SU-DHL-6 (cell line): ENCODE measurements around the gene NRF1.

ENCODE experiments used
- H2AFZ ChIP-seq: fragments of 200-600 bp; sonication (generic); 2 replicates; pipeline ENCODE4 v1.6.1; 2014; ENCODE audit warnings: low read depth, mild to moderate bottlenecking, moderate library complexity, mixed read lengths, antibody characterized with exemption, low read length; ENCODE audit not compliant: severe bottlenecking
- H3F3A ChIP-seq: fragments of 200-600 bp; shearing (Covaris generic); 2 replicates; pipeline ENCODE4 v1.6.0; 2016; ENCODE audit warnings: antibody characterized with exemption, mild to moderate bottlenecking; ENCODE audit not compliant: insufficient read depth
- H3K27ac ChIP-seq: fragments of 200-600 bp; sonication (generic); 2 replicates; pipeline ENCODE4 v1.5.1; 2016; ENCODE audit warnings: low read depth, mild to moderate bottlenecking, low read length, moderate library complexity, mixed read lengths
- H3K27me3 ChIP-seq: fragments of 200-600 bp; sonication (generic), shearing (Covaris generic); 2 replicates; pipeline ENCODE4 v1.6.0; 2014; ENCODE audit warnings: mild to moderate bottlenecking, low read length
- H3K36me3 ChIP-seq: fragments of 200-600 bp; sonication (generic); 2 replicates; pipeline ENCODE4 v1.6.1; 2014; ENCODE audit warnings: mild to moderate bottlenecking, low read length, mixed read lengths
- H3K4me2 ChIP-seq: fragments of 300-600, 200-600 bp; shearing (Covaris generic), sonication (generic); 2 replicates; pipeline ENCODE4 v1.6.0; 2014; ENCODE audit warnings: low read length, low read depth, mild to moderate bottlenecking; ENCODE audit not compliant: poor library complexity, severe bottlenecking
- H3K4me3 ChIP-seq: fragments of 200-600 bp; sonication (generic); 2 replicates; pipeline ENCODE4 v1.5.1; 2014; ENCODE audit warnings: antibody characterized with exemption, low read length, mild to moderate bottlenecking, mixed read lengths; ENCODE audit not compliant: insufficient read depth, poor library complexity, severe bottlenecking
- H3K79me2 ChIP-seq: fragments of 200-600 bp; sonication (generic); 2 replicates; pipeline ENCODE4 v1.6.1; 2014; ENCODE audit warnings: mild to moderate bottlenecking, low read length, moderate library complexity; ENCODE audit not compliant: insufficient read depth
- H3K9ac ChIP-seq: fragments of 200-600 bp; sonication (generic); 2 replicates; pipeline ENCODE4 v1.7.0; 2014; ENCODE audit warnings: mild to moderate bottlenecking, low read length
- H3K9me2 ChIP-seq: fragments of 200-600 bp; sonication (generic); replicated peaks from 2 replicates; pipeline ENCODE4 v1.6.1; 2014; ENCODE audit warnings: low read length; ENCODE audit not compliant: insufficient read depth
- H3K9me3 ChIP-seq: fragments of 200-600 bp; sonication (generic); 2 replicates; pipeline ENCODE4 v1.6.1; 2014; ENCODE audit warnings: low read length, mixed read lengths; ENCODE audit not compliant: insufficient read depth
- H4K20me1 ChIP-seq: fragments of 200-600 bp; sonication (generic); 2 replicates; pipeline ENCODE4 v1.6.1; 2014; ENCODE audit warnings: low read depth, mild to moderate bottlenecking, antibody characterized with exemption, low read length, moderate library complexity, mixed read lengths
- CTCF ChIP-seq: fragments of 200-600 bp; sonication (generic); IDR thresholded peaks from one replicate; pipeline ENCODE4 v1.5.1; 2017; ENCODE audit warnings: antibody characterized with exemption, mild to moderate bottlenecking, low read length, moderate library complexity; ENCODE audit not compliant: insufficient read depth, poor library complexity, severe bottlenecking
- EZH2phosphoT487 ChIP-seq: fragments of 200-600 bp; sonication (generic), shearing (Covaris generic); conservative IDR thresholded peaks from 2 replicates; pipeline ENCODE4 v1.6.1; 2018; ENCODE audit warnings: mild to moderate bottlenecking, antibody characterized with exemption, low read length, moderate library complexity, mixed read lengths

The NRF1 gene

GRCh38 chr7:129707910-129708499 lies 96.5 kb downstream of the NRF1 start:
- Histone ChIP-seq H3K27ac (no peak overlapping the region), H3K36me3 (peaks cover 10% of the 10 kb centered on the region; the same call in 1 of the 2 replicates)

GRCh38 chr7:129713544-129713943 lies 102.0 kb downstream of the NRF1 start:
- H3K36me3 ChIP-seq: peaks cover 10% of the 10 kb centered on the region; the same call in 1 of the 2 replicates
- no peaks in the 10 kb centered on the region for H3K9me2 ChIP-seq

More at GRCh38 chr7:129707910-129708499, 96.5 kb downstream of the NRF1 start:
- H3K79me2 ChIP-seq: no peaks in the 10 kb centered on the region
- no peaks in the 10 kb centered on the region for H3K27me3 ChIP-seq
- H3K9ac ChIP-seq: no peak overlapping the region
- H4K20me1 ChIP-seq: no peaks in the 10 kb centered on the region
- no peaks in the 10 kb centered on the region for H3F3A ChIP-seq
- TF ChIP-seq CTCF (no peak), EZH2phosphoT487 (no peak)
- no peak overlapping the region for H2AFZ ChIP-seq
- H3K9me2 ChIP-seq: no peaks in the 10 kb centered on the region
- no peak overlapping the region for H3K4me3 ChIP-seq
- H3K4me2 ChIP-seq: no peak overlapping the region
- H3K9me3 ChIP-seq: no peaks in the 10 kb centered on the region

GRCh38 chr7:129714514-129715063 lies 103.1 kb downstream of the NRF1 start:
- Histone ChIP-seq H3K36me3 (peaks cover 10% of the 10 kb centered on the region; the same call in 1 of the 2 replicates), H3K9me2 (no peaks in the 10 kb centered on the region), H3F3A (no peaks in the 10 kb centered on the region), H3K27ac (no peak overlapping the region), H3K9me3 (no peaks in the 10 kb centered on the region), H3K4me2 (no peak overlapping the region), H3K9ac (no peak overlapping the region), H4K20me1 (no peaks in the 10 kb centered on the region), H3K79me2 (no peaks in the 10 kb centered on the region), H3K4me3 (no peak overlapping the region), H2AFZ (no peak overlapping the region), H3K27me3 (no peaks in the 10 kb centered on the region)
- TF ChIP-seq EZH2phosphoT487 (no peak), CTCF (no peak)

More at GRCh38 chr7:129713544-129713943, 102.0 kb downstream of the NRF1 start:
- Histone ChIP-seq H3K27me3 (no peaks in the 10 kb centered on the region), H3K4me3 (no peak overlapping the region), H3K27ac (no peak overlapping the region), H3K9me3 (no peaks in the 10 kb centered on the region), H4K20me1 (no peaks in the 10 kb centered on the region), H3K79me2 (no peaks in the 10 kb centered on the region), H3K9ac (no peak overlapping the region), H3K4me2 (no peak overlapping the region), H3F3A (no peaks in the 10 kb centered on the region), H2AFZ (no peak overlapping the region)
- TF ChIP-seq CTCF: no peak
